Measurements from ENCODE around the gene JAG1. TPM values are rescaled to one million over a fixed set of nuclear protein-coding genes. Genes with fewer than 3 reads are reported as not detected.

JAG1 gene
- total RNA-seq, 1 donor from 2014 or later = 278 TPM

- Histone ChIP-seq H3K4me3 (ENCODE audit: insufficient read depth, low read depth, low read length) (no peak overlapping the region), H3K4me2 (ENCODE audit: low read length) (peak overlapping the region; percentile 21), H3K36me3 (ENCODE audit: insufficient read depth, low read length) (peaks cover 13% of the 10 kb centered on the region), H3K9ac (ENCODE audit: low read length) (peak overlapping the region; percentile 36), H3K27ac (ENCODE audit: low read depth, low read length) (peak overlapping the region; percentile 58), H4K20me1 (ENCODE audit: insufficient read depth, low read length) (peaks cover 12% of the 10 kb centered on the region), H2AFZ (ENCODE audit: low read depth, low read length) (no peak overlapping the region), H3K4me1 (ENCODE audit: insufficient read depth, low read length) (peaks cover 45% of the 10 kb centered on the region), H3K79me2 (ENCODE audit: insufficient read depth, low read length) (peaks cover 8% of the 10 kb centered on the region), H3K27me3 (ENCODE audit: insufficient read depth, low read length) (no peaks in the 10 kb centered on the region), H3K9me3 (ENCODE audit: insufficient read depth, low read depth, low read length) (no peaks in the 10 kb centered on the region)
- Mint-ChIP-seq H3K36me3 (ENCODE audit: low read depth, unreplicated experiment) (peaks cover 18% of the 10 kb centered on the region), H3K27me3 (ENCODE audit: low read depth, unreplicated experiment) (no peaks in the 10 kb centered on the region), H3K4me1 (ENCODE audit: low read depth, unreplicated experiment) (peaks cover 56% of the 10 kb centered on the region), H3K27ac (ENCODE audit: unreplicated experiment) (peak overlapping the region; percentile 31), H3K9me3 (ENCODE audit: unreplicated experiment) (no peaks in the 10 kb centered on the region), H3K4me3 (ENCODE audit: unreplicated experiment) (no peak overlapping the region)
- no peak for TF ChIP-seq EZH2 (IDR thresholded peaks at IDR 0.05; ENCODE audit: insufficient read depth, low read length)
- TF ChIP-seq CTCF (IDR thresholded peaks at IDR 0.05; ENCODE audit: insufficient read depth, low read depth, low read length) = no peak
- FAIRE-seq (no peak), DNase-seq (ENCODE audit: low read depth) (peak; percentile 51)
Measured at GRCh38 chr20:10634683-10635411, 39.0 kb downstream of the JAG1 start.

GRCh38 chr20:10634211-10634610 is 39.6 kb downstream of the JAG1 start:
- Histone ChIP-seq H3K9ac (ENCODE audit: low read length) (no peak overlapping the region), H3K27ac (ENCODE audit: low read depth, low read length) (no peak overlapping the region), H3K4me1 (ENCODE audit: insufficient read depth, low read length) (peaks cover 39% of the 10 kb centered on the region), H3K4me2 (ENCODE audit: low read length) (no peak overlapping the region), H3K36me3 (ENCODE audit: insufficient read depth, low read length) (peaks cover 9% of the 10 kb centered on the region), H4K20me1 (ENCODE audit: insufficient read depth, low read length) (peaks cover 12% of the 10 kb centered on the region), H3K9me3 (ENCODE audit: insufficient read depth, low read depth, low read length) (no peaks in the 10 kb centered on the region), H3K79me2 (ENCODE audit: insufficient read depth, low read length) (peaks cover 4% of the 10 kb centered on the region), H2AFZ (ENCODE audit: low read depth, low read length) (no peak overlapping the region), H3K27me3 (ENCODE audit: insufficient read depth, low read length) (no peaks in the 10 kb centered on the region), H3K4me3 (ENCODE audit: insufficient read depth, low read depth, low read length) (no peak overlapping the region)
- Mint-ChIP-seq H3K36me3 (ENCODE audit: low read depth, unreplicated experiment) (peaks cover 12% of the 10 kb centered on the region), H3K4me1 (ENCODE audit: low read depth, unreplicated experiment) (peaks cover 53% of the 10 kb centered on the region), H3K27ac (ENCODE audit: unreplicated experiment) (peak overlapping the region; percentile 62), H3K27me3 (ENCODE audit: low read depth, unreplicated experiment) (no peaks in the 10 kb centered on the region), H3K4me3 (ENCODE audit: unreplicated experiment) (no peak overlapping the region), H3K9me3 (ENCODE audit: unreplicated experiment) (no peaks in the 10 kb centered on the region)
- DNase-seq (ENCODE audit: low read depth) = no peak
- no peak for FAIRE-seq
- TF ChIP-seq CTCF (IDR thresholded peaks at IDR 0.05; ENCODE audit: insufficient read depth, low read depth, low read length) = no peak
- TF ChIP-seq EZH2 (IDR thresholded peaks at IDR 0.05; ENCODE audit: insufficient read depth, low read length) = no peak

GRCh38 chr20:10633718-10634117 is 40.1 kb downstream of the JAG1 start:
- no peak for DNase-seq (ENCODE audit: low read depth)
- FAIRE-seq = no peak
- Mint-ChIP-seq H3K4me3 (ENCODE audit: unreplicated experiment) (no peak overlapping the region), H3K36me3 (ENCODE audit: low read depth, unreplicated experiment) (peaks cover 12% of the 10 kb centered on the region), H3K27me3 (ENCODE audit: low read depth, unreplicated experiment) (no peaks in the 10 kb centered on the region), H3K27ac (ENCODE audit: unreplicated experiment) (no peak overlapping the region), H3K4me1 (ENCODE audit: low read depth, unreplicated experiment) (peaks cover 57% of the 10 kb centered on the region), H3K9me3 (ENCODE audit: unreplicated experiment) (no peaks in the 10 kb centered on the region)
- peaks cover 3% of the 10 kb centered on the region for H3K79me2 ChIP-seq (ENCODE audit: insufficient read depth, low read length)
- H3K27ac ChIP-seq (ENCODE audit: low read depth, low read length) = no peak overlapping the region
- H3K9ac ChIP-seq (ENCODE audit: low read length) = no peak overlapping the region
- no peak for TF ChIP-seq EZH2 (IDR thresholded peaks at IDR 0.05; ENCODE audit: insufficient read depth, low read length)
- no peak for TF ChIP-seq CTCF (IDR thresholded peaks at IDR 0.05; ENCODE audit: insufficient read depth, low read depth, low read length)
- H3K27me3 ChIP-seq (ENCODE audit: insufficient read depth, low read length) = no peaks in the 10 kb centered on the region
- H3K36me3 ChIP-seq (ENCODE audit: insufficient read depth, low read length) = peaks cover 5% of the 10 kb centered on the region
- no peak overlapping the region for H3K4me3 ChIP-seq (ENCODE audit: insufficient read depth, low read depth, low read length)
- peaks cover 12% of the 10 kb centered on the region for H4K20me1 ChIP-seq (ENCODE audit: insufficient read depth, low read length)
- H3K4me2 ChIP-seq (ENCODE audit: low read length) = no peak overlapping the region
- no peaks in the 10 kb centered on the region for H3K9me3 ChIP-seq (ENCODE audit: insufficient read depth, low read depth, low read length)
- peaks cover 35% of the 10 kb centered on the region for H3K4me1 ChIP-seq (ENCODE audit: insufficient read depth, low read length)
- no peak overlapping the region for H2AFZ ChIP-seq (ENCODE audit: low read depth, low read length)

Measured in astrocyte (in vitro differentiated cells and primary cell).